Measurements from ENCODE around the gene VTA1. TPM values are rescaled to one million over a fixed set of nuclear protein-coding genes. Genes with fewer than 3 reads are reported as not detected.

The VTA1 gene
- total and polyA plus RNA-seq, 2 of the 13 experiments (the other 11 are each of a cell fraction or from before 2014, with no cell fraction given), result 70.7 to 89.1 TPM

DNA sequence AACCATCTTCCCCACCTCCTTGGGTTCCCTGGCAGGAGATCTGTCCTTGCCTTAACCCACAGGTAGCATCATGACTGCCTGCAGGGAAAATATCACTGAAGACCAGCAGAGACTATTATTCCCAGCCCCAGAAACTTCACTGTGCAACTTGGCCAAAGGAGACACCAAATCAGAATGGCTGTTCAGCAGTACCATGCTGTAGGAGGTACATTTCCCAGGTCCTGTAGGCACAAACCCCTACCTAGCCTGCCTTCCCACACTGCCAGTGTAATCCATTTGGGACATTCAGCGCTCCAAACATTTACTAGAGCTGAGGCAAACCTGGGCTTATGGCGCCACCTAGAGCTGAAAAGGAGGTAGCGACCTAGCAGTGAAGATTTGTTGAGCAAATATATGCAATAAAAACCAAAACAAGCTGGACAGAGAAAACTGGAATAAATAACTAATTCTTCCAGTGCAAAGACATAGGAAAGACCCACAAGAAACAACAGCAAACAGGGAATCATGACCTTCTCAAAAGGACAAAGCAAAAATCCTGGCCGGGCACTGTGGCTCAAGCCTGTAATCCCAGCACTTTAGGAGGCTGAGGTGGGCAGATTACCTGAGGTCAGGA lies 60.3 kb downstream of the VTA1 start (continued):
- TF ChIP-seq, protein P1, sequence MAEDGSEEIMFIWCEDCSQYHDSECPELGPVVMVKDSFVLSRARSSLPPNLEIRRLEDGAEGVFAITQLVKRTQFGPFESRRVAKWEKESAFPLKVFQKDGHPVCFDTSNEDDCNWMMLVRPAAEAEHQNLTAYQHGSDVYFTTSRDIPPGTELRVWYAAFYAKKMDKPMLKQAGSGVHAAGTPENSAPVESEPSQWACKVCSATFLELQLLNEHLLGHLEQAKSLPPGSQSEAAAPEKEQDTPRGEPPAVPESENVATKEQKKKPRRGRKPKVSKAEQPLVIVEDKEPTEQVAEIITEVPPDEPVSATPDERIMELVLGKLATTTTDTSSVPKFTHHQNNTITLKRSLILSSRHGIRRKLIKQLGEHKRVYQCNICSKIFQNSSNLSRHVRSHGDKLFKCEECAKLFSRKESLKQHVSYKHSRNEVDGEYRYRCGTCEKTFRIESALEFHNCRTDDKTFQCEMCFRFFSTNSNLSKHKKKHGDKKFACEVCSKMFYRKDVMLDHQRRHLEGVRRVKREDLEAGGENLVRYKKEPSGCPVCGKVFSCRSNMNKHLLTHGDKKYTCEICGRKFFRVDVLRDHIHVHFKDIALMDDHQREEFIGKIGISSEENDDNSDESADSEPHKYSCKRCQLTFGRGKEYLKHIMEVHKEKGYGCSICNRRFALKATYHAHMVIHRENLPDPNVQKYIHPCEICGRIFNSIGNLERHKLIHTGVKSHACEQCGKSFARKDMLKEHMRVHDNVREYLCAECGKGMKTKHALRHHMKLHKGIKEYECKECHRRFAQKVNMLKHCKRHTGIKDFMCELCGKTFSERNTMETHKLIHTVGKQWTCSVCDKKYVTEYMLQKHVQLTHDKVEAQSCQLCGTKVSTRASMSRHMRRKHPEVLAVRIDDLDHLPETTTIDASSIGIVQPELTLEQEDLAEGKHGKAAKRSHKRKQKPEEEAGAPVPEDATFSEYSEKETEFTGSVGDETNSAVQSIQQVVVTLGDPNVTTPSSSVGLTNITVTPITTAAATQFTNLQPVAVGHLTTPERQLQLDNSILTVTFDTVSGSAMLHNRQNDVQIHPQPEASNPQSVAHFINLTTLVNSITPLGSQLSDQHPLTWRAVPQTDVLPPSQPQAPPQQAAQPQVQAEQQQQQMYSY (CRISPR knock-in tag; IDR thresholded peaks at IDR 0.05), result no peak
- TF ChIP-seq BORCS8-MEF2B (CRISPR knock-in tag; IDR thresholded peaks at IDR 0.05) (no peak), CAMTA2 (CRISPR knock-in tag; IDR thresholded peaks at IDR 0.05; ENCODE audit: borderline replicate concordance) (no peak), ZNF841 (CRISPR knock-in tag; IDR thresholded peaks at IDR 0.05; ENCODE audit: borderline replicate concordance) (no peak), HNF1B (CRISPR knock-in tag; IDR thresholded peaks at IDR 0.05) (peak; percentile 37; the same call in 1 of the 2 replicates), ZNF629 (CRISPR knock-in tag; conservative IDR thresholded peaks at IDR 0.05) (no peak), ZNF850 (CRISPR knock-in tag; conservative IDR thresholded peaks at IDR 0.05) (no peak), SNAI1 (CRISPR knock-in tag; IDR thresholded peaks at IDR 0.05; ENCODE audit: borderline replicate concordance) (no peak), FOSL1 (CRISPR knock-in tag; IDR thresholded peaks at IDR 0.05; ENCODE audit: borderline replicate concordance) (no peak), ZBTB43 (CRISPR knock-in tag; conservative IDR thresholded peaks at IDR 0.05) (no peak), SUZ12 (IDR thresholded peaks at IDR 0.05; ENCODE audit: low read depth, low read length) (no peak)
- TF ChIP-seq, protein P2, sequence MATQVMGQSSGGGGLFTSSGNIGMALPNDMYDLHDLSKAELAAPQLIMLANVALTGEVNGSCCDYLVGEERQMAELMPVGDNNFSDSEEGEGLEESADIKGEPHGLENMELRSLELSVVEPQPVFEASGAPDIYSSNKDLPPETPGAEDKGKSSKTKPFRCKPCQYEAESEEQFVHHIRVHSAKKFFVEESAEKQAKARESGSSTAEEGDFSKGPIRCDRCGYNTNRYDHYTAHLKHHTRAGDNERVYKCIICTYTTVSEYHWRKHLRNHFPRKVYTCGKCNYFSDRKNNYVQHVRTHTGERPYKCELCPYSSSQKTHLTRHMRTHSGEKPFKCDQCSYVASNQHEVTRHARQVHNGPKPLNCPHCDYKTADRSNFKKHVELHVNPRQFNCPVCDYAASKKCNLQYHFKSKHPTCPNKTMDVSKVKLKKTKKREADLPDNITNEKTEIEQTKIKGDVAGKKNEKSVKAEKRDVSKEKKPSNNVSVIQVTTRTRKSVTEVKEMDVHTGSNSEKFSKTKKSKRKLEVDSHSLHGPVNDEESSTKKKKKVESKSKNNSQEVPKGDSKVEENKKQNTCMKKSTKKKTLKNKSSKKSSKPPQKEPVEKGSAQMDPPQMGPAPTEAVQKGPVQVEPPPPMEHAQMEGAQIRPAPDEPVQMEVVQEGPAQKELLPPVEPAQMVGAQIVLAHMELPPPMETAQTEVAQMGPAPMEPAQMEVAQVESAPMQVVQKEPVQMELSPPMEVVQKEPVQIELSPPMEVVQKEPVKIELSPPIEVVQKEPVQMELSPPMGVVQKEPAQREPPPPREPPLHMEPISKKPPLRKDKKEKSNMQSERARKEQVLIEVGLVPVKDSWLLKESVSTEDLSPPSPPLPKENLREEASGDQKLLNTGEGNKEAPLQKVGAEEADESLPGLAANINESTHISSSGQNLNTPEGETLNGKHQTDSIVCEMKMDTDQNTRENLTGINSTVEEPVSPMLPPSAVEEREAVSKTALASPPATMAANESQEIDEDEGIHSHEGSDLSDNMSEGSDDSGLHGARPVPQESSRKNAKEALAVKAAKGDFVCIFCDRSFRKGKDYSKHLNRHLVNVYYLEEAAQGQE (IDR thresholded peaks at IDR 0.05; ENCODE audit: borderline replicate concordance in 1 of 2, low read depth in 1 of 2, low read length in 2 of 2), result no peak
- TF ChIP-seq, protein P3, sequence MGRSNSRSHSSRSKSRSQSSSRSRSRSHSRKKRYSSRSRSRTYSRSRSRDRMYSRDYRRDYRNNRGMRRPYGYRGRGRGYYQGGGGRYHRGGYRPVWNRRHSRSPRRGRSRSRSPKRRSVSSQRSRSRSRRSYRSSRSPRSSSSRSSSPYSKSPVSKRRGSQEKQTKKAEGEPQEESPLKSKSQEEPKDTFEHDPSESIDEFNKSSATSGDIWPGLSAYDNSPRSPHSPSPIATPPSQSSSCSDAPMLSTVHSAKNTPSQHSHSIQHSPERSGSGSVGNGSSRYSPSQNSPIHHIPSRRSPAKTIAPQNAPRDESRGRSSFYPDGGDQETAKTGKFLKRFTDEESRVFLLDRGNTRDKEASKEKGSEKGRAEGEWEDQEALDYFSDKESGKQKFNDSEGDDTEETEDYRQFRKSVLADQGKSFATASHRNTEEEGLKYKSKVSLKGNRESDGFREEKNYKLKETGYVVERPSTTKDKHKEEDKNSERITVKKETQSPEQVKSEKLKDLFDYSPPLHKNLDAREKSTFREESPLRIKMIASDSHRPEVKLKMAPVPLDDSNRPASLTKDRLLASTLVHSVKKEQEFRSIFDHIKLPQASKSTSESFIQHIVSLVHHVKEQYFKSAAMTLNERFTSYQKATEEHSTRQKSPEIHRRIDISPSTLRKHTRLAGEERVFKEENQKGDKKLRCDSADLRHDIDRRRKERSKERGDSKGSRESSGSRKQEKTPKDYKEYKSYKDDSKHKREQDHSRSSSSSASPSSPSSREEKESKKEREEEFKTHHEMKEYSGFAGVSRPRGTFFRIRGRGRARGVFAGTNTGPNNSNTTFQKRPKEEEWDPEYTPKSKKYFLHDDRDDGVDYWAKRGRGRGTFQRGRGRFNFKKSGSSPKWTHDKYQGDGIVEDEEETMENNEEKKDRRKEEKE (IDR thresholded peaks at IDR 0.05), result no peak

Measured in HepG2 (cell line).